Gastroesophageal sphincter (tissue), 3 donors: ENCODE measurements around the gene SERPINI1.

Source experiments
- CTCF ChIP-seq, 4 experiments: fragments of 200-600 bp in 2 of 4; fragments of 450-650 bp in 2 of 4; sonication (generic) in 1 of 4; IDR thresholded peaks; one replicate each; pipeline ENCODE4 v1.5.1; 2017 to 2019; ENCODE audit warnings: antibody characterized with exemption in 4 of 4, mild to moderate bottlenecking in 2 of 4, moderate library complexity in 2 of 4
- EP300 ChIP-seq: sonication (generic); formaldehyde crosslinking; IDR thresholded peaks from one replicate; pipeline ENCODE4 v1.6.1; 2017; ENCODE audit warnings: antibody characterized with exemption, mild to moderate bottlenecking
- POLR2A ChIP-seq, 2 donors: fragments of 450-650 bp; IDR thresholded peaks; one replicate each; pipeline ENCODE4 v1.6.1; 2017; ENCODE audit warnings: antibody characterized with exemption in 2 of 2, mild to moderate bottlenecking in 2 of 2, moderate library complexity in 1 of 2
- POLR2AphosphoS5 ChIP-seq: sonication (generic); formaldehyde crosslinking; IDR thresholded peaks from one replicate; pipeline ENCODE4 v1.6.1; 2017; ENCODE audit warnings: antibody characterized with exemption

GRCh38 chr3:167749209-167749608 is 13.7 kb downstream of the SERPINI1 start:
- TF ChIP-seq EP300 (no peak), CTCF (IDR thresholded peaks at IDR 0.05) (no peak), POLR2AphosphoS5 (no peak), POLR2A (IDR thresholded peaks at IDR 0.05) (no peak)
